ENCODE measurements around the gene SCML1. TPM values are rescaled to one million over a fixed set of nuclear protein-coding genes. Genes with fewer than 3 reads are reported as not detected.

The SCML1 gene
- total RNA-seq, 1 experiment from 2014 or later, result 1.6 TPM

DNA sequence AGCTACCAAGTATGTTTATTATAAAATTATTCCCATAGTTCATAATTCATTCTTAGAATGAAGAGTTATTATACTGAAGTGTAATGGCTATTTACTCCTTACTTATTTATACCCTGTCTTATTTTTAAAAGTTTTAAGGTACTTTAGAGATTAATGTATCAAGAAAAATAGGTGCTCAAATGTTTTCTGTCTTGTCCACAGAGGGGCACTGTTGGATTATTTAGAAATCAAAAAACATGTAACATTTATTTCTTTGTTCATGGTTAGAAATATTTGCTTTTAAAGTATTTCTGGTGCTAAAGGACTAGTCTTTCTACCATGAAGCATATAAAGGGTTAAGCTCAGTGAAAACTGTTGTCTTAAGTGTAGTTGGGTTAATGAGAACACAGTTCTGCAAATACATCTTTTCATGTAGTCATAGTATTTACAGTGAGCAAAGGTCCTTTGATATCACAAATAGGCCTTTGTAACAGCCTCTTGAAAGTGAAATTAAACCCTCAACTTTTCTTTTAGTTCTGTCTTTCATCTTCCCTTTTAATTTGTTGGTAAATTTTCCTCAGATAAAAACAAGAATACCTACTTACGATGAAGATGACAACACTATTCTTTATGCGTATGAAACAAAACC, 7.7 kb downstream of the SCML1 start:
- H3T11ph ChIP-seq (ENCODE audit: low read length), result no peak overlapping the region
- H3K4me2 ChIP-seq (ENCODE audit: insufficient read depth, insufficient read length, low read length), result no peak overlapping the region
- no peak overlapping the region for H2AFZ ChIP-seq (ENCODE audit: low read length)
- Mint-ChIP-seq H3K9me3 (no peaks in the 10 kb centered on the region; a peak in 2 of 5 replicates), H3K4me1 (peaks cover 3 to 6% of the 10 kb centered on the region in 2 experiments; a peak in 2 of 4 replicates), H3K36me3 (ENCODE audit: insufficient read depth in 1 of 3, low read depth in 3 of 3) (no peaks in the 10 kb centered on the region; a peak in 1 of 7 replicates), H3K27ac (no peak overlapping the region), H3K27me3 (ENCODE audit: low read depth) (peaks cover 14% of the 10 kb centered on the region), H3K4me3 (no peak overlapping the region)
- DNase-seq, result no peak
- H3K27me3 ChIP-seq (ENCODE audit: insufficient read depth, low read length), result peaks cover 3% of the 10 kb centered on the region; the same call in 1 of the 2 replicates
- H4K5ac ChIP-seq (ENCODE audit: insufficient read length, low read depth, low read length), result no peak overlapping the region
- H3K9me3 ChIP-seq (ENCODE audit: control insufficient read depth, low read depth, low read length), result no peaks in the 10 kb centered on the region
- no peaks in the 10 kb centered on the region for H3K4me1 ChIP-seq (ENCODE audit: insufficient read depth, low read length)
- H3K79me1 ChIP-seq (ENCODE audit: insufficient read depth, low read depth, low read length, poor library complexity, severe bottlenecking), result no peaks in the 10 kb centered on the region
- H3K14ac ChIP-seq (ENCODE audit: insufficient read depth, low read length), result no peak overlapping the region
- no peak overlapping the region for H2BK20ac ChIP-seq (ENCODE audit: low read depth, low read length, poor library complexity, severe bottlenecking)
- H2BK15ac ChIP-seq (ENCODE audit: low read depth, low read length), result no peak overlapping the region
- H2BK5ac ChIP-seq (ENCODE audit: insufficient read length, low read length), result no peak overlapping the region
- no peaks in the 10 kb centered on the region for H3K79me2 ChIP-seq (ENCODE audit: insufficient read depth, low read length)
- no peak overlapping the region for H3K56ac ChIP-seq (ENCODE audit: insufficient read length, low read depth, low read length)
- H2BK12ac ChIP-seq (ENCODE audit: insufficient read length, low read depth, low read length), result no peak overlapping the region
- no peak overlapping the region for H4K8ac ChIP-seq (replicated peaks; ENCODE audit: insufficient read length, low read depth, low read length)
- H3K27ac ChIP-seq (ENCODE audit: insufficient read length, low read depth, low read length), result no peak overlapping the region
- no peak overlapping the region for H3K4ac ChIP-seq (ENCODE audit: low read depth, low read length)
- H3K23ac ChIP-seq (ENCODE audit: insufficient read length, low read depth, low read length), result no peak overlapping the region
- no peak overlapping the region for H4K91ac ChIP-seq (ENCODE audit: insufficient read length, low read depth, low read length)
- no peaks in the 10 kb centered on the region for H3K23me2 ChIP-seq (ENCODE audit: insufficient read length, low read depth, low read length, poor library complexity, severe bottlenecking)
- peak; percentile 66 for TF ChIP-seq CTCF (conservative IDR thresholded peaks at IDR 0.05)
- H2AK5ac ChIP-seq (ENCODE audit: insufficient read length, low read length), result no peak overlapping the region
- no peak overlapping the region for H3K18ac ChIP-seq (ENCODE audit: insufficient read length, low read depth, low read length)
- H4K20me1 ChIP-seq (ENCODE audit: control insufficient read depth, insufficient read depth, insufficient read length), result no peaks in the 10 kb centered on the region
- no CpG with 5 or more reads among the region's 2 CpGs for WGBS (ENCODE audit: extremely low coverage, insufficient read length, low lambda C conversion rate)
- H3K9ac ChIP-seq (ENCODE audit: extremely low read depth, insufficient read length, low read length), result no peak overlapping the region
- H2BK120ac ChIP-seq (ENCODE audit: low read depth, low read length, poor library complexity, severe bottlenecking), result no peak overlapping the region
